GM12878 (cell line): ENCODE measurements around the gene TNFRSF8.

ENCODE experiments used
- EGR1 ChIP-seq, 2 experiments: IDR thresholded peaks; 1 replicate in 1 of 2; 2 replicates in 1 of 2; pipeline ENCODE4 v1.6.1; 2011 to 2012; ENCODE audit warnings: low read depth in 2 of 2, low read length in 2 of 2, borderline replicate concordance in 1 of 2, mild to moderate bottlenecking in 1 of 2, moderate library complexity in 1 of 2
- SMAD1 ChIP-seq: fragments of 450-650 bp; IDR thresholded peaks from 2 replicates; pipeline ENCODE4 v1.6.1; 2018; ENCODE audit warnings: mild to moderate bottlenecking, low read depth; ENCODE audit not compliant: partially characterized antibody
- ZSCAN29 ChIP-seq: fragments of 450-650 bp; IDR thresholded peaks from 2 replicates; pipeline ENCODE4 v1.6.1; 2017; ENCODE audit warnings: mild to moderate bottlenecking, moderate library complexity
- TF ChIP-seq, protein P1 (sequence below): IDR thresholded peaks from 2 replicates; pipeline ENCODE4 v1.6.1; 2012; ENCODE audit warnings: improper control_type of control experiment, low read depth, low read length; ENCODE audit not compliant: insufficient replicate concordance

- TF ChIP-seq ZSCAN29 (no peak), EGR1 (IDR thresholded peaks at IDR 0.05; ENCODE audit: borderline replicate concordance in 1 of 2, low read depth in 2 of 2, low read length in 2 of 2) (no peak), SMAD1 (no peak)
- TF ChIP-seq, protein P1, sequence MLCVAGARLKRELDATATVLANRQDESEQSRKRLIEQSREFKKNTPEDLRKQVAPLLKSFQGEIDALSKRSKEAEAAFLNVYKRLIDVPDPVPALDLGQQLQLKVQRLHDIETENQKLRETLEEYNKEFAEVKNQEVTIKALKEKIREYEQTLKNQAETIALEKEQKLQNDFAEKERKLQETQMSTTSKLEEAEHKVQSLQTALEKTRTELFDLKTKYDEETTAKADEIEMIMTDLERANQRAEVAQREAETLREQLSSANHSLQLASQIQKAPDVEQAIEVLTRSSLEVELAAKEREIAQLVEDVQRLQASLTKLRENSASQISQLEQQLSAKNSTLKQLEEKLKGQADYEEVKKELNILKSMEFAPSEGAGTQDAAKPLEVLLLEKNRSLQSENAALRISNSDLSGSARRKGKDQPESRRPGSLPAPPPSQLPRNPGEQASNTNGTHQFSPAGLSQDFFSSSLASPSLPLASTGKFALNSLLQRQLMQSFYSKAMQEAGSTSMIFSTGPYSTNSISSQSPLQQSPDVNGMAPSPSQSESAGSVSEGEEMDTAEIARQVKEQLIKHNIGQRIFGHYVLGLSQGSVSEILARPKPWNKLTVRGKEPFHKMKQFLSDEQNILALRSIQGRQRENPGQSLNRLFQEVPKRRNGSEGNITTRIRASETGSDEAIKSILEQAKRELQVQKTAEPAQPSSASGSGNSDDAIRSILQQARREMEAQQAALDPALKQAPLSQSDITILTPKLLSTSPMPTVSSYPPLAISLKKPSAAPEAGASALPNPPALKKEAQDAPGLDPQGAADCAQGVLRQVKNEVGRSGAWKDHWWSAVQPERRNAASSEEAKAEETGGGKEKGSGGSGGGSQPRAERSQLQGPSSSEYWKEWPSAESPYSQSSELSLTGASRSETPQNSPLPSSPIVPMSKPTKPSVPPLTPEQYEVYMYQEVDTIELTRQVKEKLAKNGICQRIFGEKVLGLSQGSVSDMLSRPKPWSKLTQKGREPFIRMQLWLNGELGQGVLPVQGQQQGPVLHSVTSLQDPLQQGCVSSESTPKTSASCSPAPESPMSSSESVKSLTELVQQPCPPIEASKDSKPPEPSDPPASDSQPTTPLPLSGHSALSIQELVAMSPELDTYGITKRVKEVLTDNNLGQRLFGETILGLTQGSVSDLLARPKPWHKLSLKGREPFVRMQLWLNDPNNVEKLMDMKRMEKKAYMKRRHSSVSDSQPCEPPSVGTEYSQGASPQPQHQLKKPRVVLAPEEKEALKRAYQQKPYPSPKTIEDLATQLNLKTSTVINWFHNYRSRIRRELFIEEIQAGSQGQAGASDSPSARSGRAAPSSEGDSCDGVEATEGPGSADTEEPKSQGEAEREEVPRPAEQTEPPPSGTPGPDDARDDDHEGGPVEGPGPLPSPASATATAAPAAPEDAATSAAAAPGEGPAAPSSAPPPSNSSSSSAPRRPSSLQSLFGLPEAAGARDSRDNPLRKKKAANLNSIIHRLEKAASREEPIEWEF = no peak
These were observed 94.5 kb downstream of the TNFRSF8 start for GRCh38 chr1:12157366-12158231.
